Endothelial cell of umbilical vein (primary cell): Measurements from ENCODE around the gene DIP2C. TPM values are rescaled to one million over a fixed set of nuclear protein-coding genes. Genes with fewer than 3 reads are reported as not detected.

ENCODE experiments used
- BruUV-seq: library from RNA; stranded (reverse); fragments of 400-500 nt; replicated peaks from 2 replicates; lab custom pipeline; 2021; lab: Mats Ljungman, UMichigan
- CTCF ChIA-PET: fragments of 300-600, 350-600 bp; sonication (Branson Sonifier 250); formaldehyde crosslinking; loops from one replicate; lab custom pipeline; 2021; ENCODE audit warnings: antibody characterized with exemption, inconsistent platforms; lab: Charles Lee
- POLR2A ChIA-PET: fragments of 300-600, 350-600 bp; sonication (Branson Sonifier 250); formaldehyde crosslinking; loops from one replicate; lab custom pipeline; 2021; ENCODE audit warnings: antibody characterized with exemption, inconsistent platforms; lab: Charles Lee
- DNase-seq: peaks from one replicate; pipeline ENCODE4 v3.0.0-alpha.2; 2011; ENCODE audit warnings: low read depth, low spot score
- FAIRE-seq: peaks from 2 replicates; lab custom pipeline; 2011; peaks lifted over from hg19 to GRCh38; lab: Jason Lieb, UNC
- H2AFZ ChIP-seq: 2 replicates; pipeline ENCODE4 v1.6.0; 2012; ENCODE audit warnings: low read depth, low read length, control low read depth, inconsistent platforms
- H3K27ac ChIP-seq: 2 replicates; pipeline ENCODE4 v1.5.1; 2011; ENCODE audit warnings: low read depth, mild to moderate bottlenecking, control low read depth, low read length, moderate library complexity; ENCODE audit not compliant: insufficient read depth
- H3K27me3 ChIP-seq, 2 experiments: 2 replicates each; pipeline versions ENCODE4 v1.6.0 to v1.6.1; 2011; ENCODE audit warnings: low read length in 2 of 2, mixed read lengths in 1 of 2; ENCODE audit not compliant: control insufficient read depth in 2 of 2, insufficient read depth in 2 of 2
- H3K36me3 ChIP-seq, 2 experiments: 2 replicates in 1 of 2; 3 replicates in 1 of 2; pipeline ENCODE4 v1.5.1; 2011; ENCODE audit warnings: low read length in 2 of 2, mild to moderate bottlenecking in 1 of 2, moderate library complexity in 1 of 2; ENCODE audit not compliant: control insufficient read depth in 2 of 2, insufficient read depth in 2 of 2; ENCODE audit errors: extremely low read depth in 1 of 2
- H3K4me1 ChIP-seq: 3 replicates; pipeline ENCODE4 v1.5.1; 2011; ENCODE audit warnings: mild to moderate bottlenecking, low read length; ENCODE audit not compliant: control insufficient read depth, insufficient read depth; ENCODE audit errors: extremely low read depth
- H3K4me2 ChIP-seq: 2 replicates; pipeline ENCODE4 v1.6.1; 2011; ENCODE audit warnings: low read length, control low read depth, mixed read lengths; ENCODE audit not compliant: insufficient read depth
- H3K4me3 ChIP-seq, 3 experiments: fragments of 200-600 bp in 1 of 3; sonication (generic), shearing (Covaris generic) in 1 of 3; replicated peaks in 1 of 3; 2 replicates each; pipeline ENCODE4 v1.5.1; 2011 to 2016; ENCODE audit warnings: control low read depth in 3 of 3, low read length in 3 of 3, mild to moderate bottlenecking in 2 of 3, inconsistent platforms in 1 of 3, low read depth in 1 of 3, moderate library complexity in 1 of 3; ENCODE audit not compliant: insufficient read depth in 1 of 3
- H3K79me2 ChIP-seq: 2 replicates; pipeline ENCODE4 v1.6.0; 2012; ENCODE audit warnings: low read length, inconsistent platforms; ENCODE audit not compliant: control insufficient read depth, insufficient read depth
- H3K9ac ChIP-seq: replicated peaks from 2 replicates; pipeline ENCODE3; 2011; ENCODE audit warnings: low read length, control low read depth; ENCODE audit not compliant: insufficient read depth; ENCODE audit errors: extremely low read depth
- H3K9me1 ChIP-seq: replicated peaks from 3 replicates; pipeline ENCODE4 v1.6.0; 2011; ENCODE audit warnings: mild to moderate bottlenecking, low read length; ENCODE audit not compliant: control insufficient read depth, insufficient read depth; ENCODE audit errors: extremely low read depth
- H3K9me3 ChIP-seq: replicated peaks from 2 replicates; pipeline ENCODE4 v1.5.1; 2012; ENCODE audit warnings: low read length, inconsistent platforms; ENCODE audit not compliant: control insufficient read depth, insufficient read depth
- H4K20me1 ChIP-seq: replicated peaks from 2 replicates; pipeline ENCODE3; 2011; ENCODE audit warnings: mild to moderate bottlenecking, low read length; ENCODE audit not compliant: control insufficient read depth, insufficient read depth; ENCODE audit errors: extremely low read depth
- CTCF ChIP-seq, 2 donors: IDR thresholded peaks; 1 replicate in 1 of 2; 2 replicates in 1 of 2; pipeline ENCODE4 v1.5.1; 2011; ENCODE audit warnings: low read length in 2 of 2, mild to moderate bottlenecking in 2 of 2, moderate library complexity in 2 of 2, control low read depth in 1 of 2, inconsistent platforms in 1 of 2, low read depth in 1 of 2; ENCODE audit not compliant: insufficient read depth in 1 of 2; ENCODE audit errors: extremely low read depth in 1 of 2
- EZH2 ChIP-seq: IDR thresholded peaks from 2 replicates; pipeline ENCODE4 v1.6.1; 2012; ENCODE audit warnings: borderline replicate concordance, low read depth, mild to moderate bottlenecking, moderate library complexity, low read length, inconsistent platforms; ENCODE audit not compliant: severe bottlenecking
- FOS ChIP-seq: IDR thresholded peaks from 2 replicates; pipeline ENCODE4 v1.6.1; 2011; ENCODE audit warnings: mild to moderate bottlenecking, low read length, moderate library complexity, borderline replicate concordance; ENCODE audit not compliant: insufficient read depth
- GATA2 ChIP-seq: IDR thresholded peaks from 2 replicates; pipeline ENCODE4 v1.7.0; 2011; ENCODE audit warnings: low read depth, mild to moderate bottlenecking, moderate library complexity, mixed read lengths, low read length; ENCODE audit not compliant: insufficient read length, insufficient read depth
- JUN ChIP-seq: IDR thresholded peaks from 2 replicates; pipeline ENCODE4 v1.6.1; 2011; ENCODE audit warnings: borderline replicate concordance, low read depth; ENCODE audit not compliant: insufficient read length, insufficient read depth
- MAX ChIP-seq: IDR thresholded peaks from 2 replicates; pipeline ENCODE4 v1.6.1; 2011; ENCODE audit not compliant: insufficient read depth, insufficient read length
- MYC ChIP-seq: IDR thresholded peaks from one replicate; pipeline ENCODE4 v1.6.1; 2011; ENCODE audit warnings: mild to moderate bottlenecking, low read depth, low read length
- POLR2A ChIP-seq: IDR thresholded peaks from 2 replicates; pipeline ENCODE4 v1.6.1; 2012; ENCODE audit warnings: low read depth, mild to moderate bottlenecking, control low read depth, low read length
- POLR2AphosphoS5 ChIP-seq: IDR thresholded peaks from 2 replicates; pipeline ENCODE4 v1.6.1; 2012; ENCODE audit warnings: low read depth, mild to moderate bottlenecking, control low read depth, low read length, moderate library complexity; ENCODE audit not compliant: insufficient read depth
- dilution Hi-C: fragments of 300-500 bp; cut with MboI; formaldehyde crosslinking; loops from one replicate; pipeline ENCODE4 v1.15.0; 2019; ENCODE audit warnings: low sequenced_read_pairs; ENCODE audit not compliant: extremely low pct_ligation_motif_present
- intact Hi-C: fragments of 100-400 bp; cut with micrococcal nuclease; formaldehyde crosslinking; loops from one replicate; pipeline ENCODE4 v1.10.0; 2022
- polyA plus RNA-seq, 4 experiments: library from polyadenylated mRNA; depleted of rRNA in 3 of 4; stranded (reverse) in 3 of 4; unstranded in 1 of 4; fragments of >200 nt; gene quantifications; 2 replicates each; pipeline versions ENCODE4 v1.2.1 to v1.2.3, GENCODE V29; 2011 to 2012; ENCODE audit warnings: missing spikeins in 1 of 4
- total RNA-seq: library from RNA; stranded (reverse); gene quantifications from 2 replicates; pipeline ENCODE4 v1.2.3, GENCODE V29; 2021

Gene DIP2C
- total and polyA plus RNA-seq, 2 donors (not counting 3 experiments of a cell fraction or from before 2014, with no cell fraction given), result 3.6 to 10.7 TPM

- Histone ChIP-seq H3K9me1 (no peaks in the 10 kb centered on the region), H3K4me2 (no peak overlapping the region), H4K20me1 (no peaks in the 10 kb centered on the region), H3K4me3 (no peak overlapping the region), H3K9ac (no peak overlapping the region), H3K79me2 (no peaks in the 10 kb centered on the region), H3K9me3 (no peaks in the 10 kb centered on the region), H2AFZ (no peak overlapping the region), H3K27ac (no peak overlapping the region), H3K27me3 (no peaks in the 10 kb centered on the region), H3K4me1 (peaks cover 4% of the 10 kb centered on the region), H3K36me3 (no peaks in the 10 kb centered on the region)
- no peak for TF ChIP-seq GATA2
- no peak for TF ChIP-seq JUN
- TF ChIP-seq MYC, result no peak
- peak; percentile 43 to 47 for TF ChIP-seq CTCF (IDR thresholded peaks at IDR 0.05; ENCODE audit: extremely low read depth in 1 of 2, insufficient read depth in 1 of 2, low read depth in 1 of 2, low read length in 2 of 2)
- TF ChIP-seq MAX, result no peak
- BruUV-seq, result no TSS peak
- intact Hi-C loops (loop anchor here (2.0 kb wide), 1 partner anchor 52 kb away; no protein-coding TSS in a partner anchor), dilution Hi-C loops (no loop called here)
- ChIA-PET POLR2A (no interaction called here), CTCF (interaction anchor here (0.5 to 1.9 kb wide), 14 partner anchors 9 to 126 kb away, joined by 3 to 8 read pairs (median 4); no protein-coding TSS in a partner anchor)
- FAIRE-seq, result no peak
- peak; percentile 12 for DNase-seq
These were observed 458.7 kb downstream of the DIP2C start for GRCh38 chr10:230758-231157.

GRCh38 chr10:228366-228765 lies 461.1 kb downstream of the DIP2C start:
- Histone ChIP-seq H3K9me3 (no peaks in the 10 kb centered on the region), H4K20me1 (no peaks in the 10 kb centered on the region), H2AFZ (no peak overlapping the region), H3K4me2 (no peak overlapping the region), H3K27me3 (no peaks in the 10 kb centered on the region), H3K9ac (no peak overlapping the region), H3K4me1 (no peaks in the 10 kb centered on the region), H3K79me2 (no peaks in the 10 kb centered on the region), H3K4me3 (no peak overlapping the region), H3K36me3 (no peaks in the 10 kb centered on the region), H3K27ac (no peak overlapping the region), H3K9me1 (no peaks in the 10 kb centered on the region)
- intact Hi-C loops, result no loop called here
- DNase-seq, result no peak
- CTCF ChIA-PET, result interaction anchor here (0.9 to 1.4 kb wide), 3 partner anchors 10 to 48 kb away, joined by 3 read pairs; no protein-coding TSS in a partner anchor
- no TSS peak for BruUV-seq
- FAIRE-seq, result no peak
- TF ChIP-seq POLR2AphosphoS5, result no peak
- TF ChIP-seq MAX, result no peak
- TF ChIP-seq EZH2, result no peak
- no peak for TF ChIP-seq FOS
- no peak for TF ChIP-seq JUN
- no peak for TF ChIP-seq GATA2
- no peak for TF ChIP-seq POLR2A
- TF ChIP-seq CTCF (IDR thresholded peaks at IDR 0.05; ENCODE audit: extremely low read depth in 1 of 2, insufficient read depth in 1 of 2, low read depth in 1 of 2, low read length in 2 of 2), result no peak
- TF ChIP-seq MYC, result no peak
- dilution Hi-C loops, result no loop called here
- POLR2A ChIA-PET, result no interaction called here
